NCI-H69 (cell line): ENCODE measurements around the gene CSTPP1.
A peak's percentile ranks its signal among the peaks of the same experiment; 100 is the strongest.

Experiments
- DNase-seq: peaks from one replicate; lab custom pipeline; 2025; lab: John Stamatoyannopoulos, UW

CSTPP1 gene, protein sequence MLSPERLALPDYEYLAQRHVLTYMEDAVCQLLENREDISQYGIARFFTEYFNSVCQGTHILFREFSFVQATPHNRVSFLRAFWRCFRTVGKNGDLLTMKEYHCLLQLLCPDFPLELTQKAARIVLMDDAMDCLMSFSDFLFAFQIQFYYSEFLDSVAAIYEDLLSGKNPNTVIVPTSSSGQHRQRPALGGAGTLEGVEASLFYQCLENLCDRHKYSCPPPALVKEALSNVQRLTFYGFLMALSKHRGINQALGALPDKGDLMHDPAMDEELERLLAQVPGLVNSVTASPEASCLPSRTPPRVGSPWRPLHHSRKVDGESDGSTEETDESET

DNA sequence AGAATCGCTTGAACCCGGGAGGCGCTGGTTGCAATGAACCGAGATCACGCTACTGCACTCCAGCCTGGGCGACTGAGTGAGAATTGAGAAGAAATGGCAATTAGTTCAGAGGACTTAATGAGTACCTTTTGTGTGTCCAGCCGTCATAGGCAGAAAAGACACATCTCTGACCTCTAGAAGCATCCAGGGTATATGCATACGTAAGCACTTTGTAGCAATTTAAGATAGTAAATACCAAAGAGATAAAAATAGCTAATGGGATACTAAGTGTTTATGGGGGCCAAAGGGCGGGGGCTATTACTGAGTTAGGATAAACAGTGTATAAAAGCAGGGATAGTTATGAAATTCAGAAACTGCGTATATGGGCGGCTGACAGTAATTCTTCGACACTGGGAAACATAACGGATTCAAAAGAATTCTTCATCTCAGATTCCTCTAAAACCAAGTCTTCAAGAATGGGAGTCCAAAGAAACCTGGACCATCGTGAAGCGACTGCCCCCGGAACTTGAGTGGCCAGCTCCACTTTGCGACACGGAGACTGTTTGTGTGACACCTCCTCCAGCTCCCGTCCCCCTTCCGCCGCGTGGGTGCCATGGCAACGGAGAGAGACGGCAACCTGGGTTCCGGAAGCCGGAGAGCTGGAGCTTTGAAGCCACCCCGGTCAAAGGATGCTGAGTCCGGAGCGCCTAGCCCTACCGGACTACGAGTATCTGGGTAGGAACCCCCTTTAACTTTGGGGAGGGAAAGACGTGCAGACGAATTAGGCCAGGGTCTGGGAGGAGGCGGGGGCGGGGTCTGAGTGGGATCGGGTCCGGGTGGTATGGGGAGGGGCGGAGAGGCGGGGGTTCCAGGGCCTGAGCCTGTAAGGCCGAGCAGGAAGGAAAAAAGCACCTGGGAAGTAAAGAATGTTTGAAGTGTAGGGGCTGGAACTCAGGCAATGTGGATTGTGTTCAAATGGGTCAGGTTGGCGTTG is at the start of gene CSTPP1:
Gene CSTPP1, plus strand, starts transcription at position 624 of the 973 bp plus-strand sequence. Its CDS starts 45 bp downstream, at position 669.
- peak; percentile 98 for DNase-seq

DNA sequence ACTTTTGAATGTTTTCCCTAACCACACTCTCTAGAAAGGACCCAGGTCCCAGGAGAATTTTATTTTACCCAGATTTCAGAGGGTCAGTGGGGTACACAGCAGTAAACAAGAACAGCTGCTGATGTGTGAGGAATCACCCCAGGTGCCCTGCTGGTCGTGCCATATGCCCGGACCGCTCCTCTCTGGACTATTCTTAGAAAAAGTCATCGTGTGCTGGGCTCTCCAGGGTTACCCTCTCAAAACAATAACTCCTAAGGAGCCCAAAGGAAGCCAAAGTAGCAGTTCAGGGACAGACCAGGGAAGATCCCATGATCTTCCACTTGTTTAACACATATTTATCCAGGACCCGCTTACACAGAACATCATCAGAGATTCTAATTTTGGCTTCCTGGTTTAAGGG is 47.9 kb upstream of the CSTPP1 start:
- peak; percentile 44 for DNase-seq

DNA sequence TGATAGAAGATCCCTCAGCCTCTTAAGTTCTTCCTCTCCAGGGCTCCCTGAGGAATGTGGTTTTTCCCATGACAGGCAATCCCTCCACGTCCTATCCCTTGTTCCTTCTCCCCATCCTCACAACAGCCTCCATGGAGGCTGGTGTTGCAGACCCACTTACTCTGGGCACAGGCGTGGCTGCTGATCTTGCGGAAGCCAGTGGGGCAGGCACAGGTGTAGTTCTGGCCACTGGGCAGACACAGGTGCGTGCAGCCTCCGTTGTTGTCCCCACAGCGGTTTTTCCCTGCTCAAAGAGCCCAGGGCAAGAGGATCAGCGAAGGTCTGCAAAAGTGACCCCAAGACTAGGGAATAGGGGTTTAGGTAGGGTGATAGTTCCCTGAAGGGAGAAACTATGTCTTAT is 47.3 kb upstream of the CSTPP1 start:
- DNase-seq, result no peak

GRCh38 chr11:46889689-46890475 is 46.7 kb upstream of the CSTPP1 start:
- DNase-seq, result peak; percentile 84

DNA sequence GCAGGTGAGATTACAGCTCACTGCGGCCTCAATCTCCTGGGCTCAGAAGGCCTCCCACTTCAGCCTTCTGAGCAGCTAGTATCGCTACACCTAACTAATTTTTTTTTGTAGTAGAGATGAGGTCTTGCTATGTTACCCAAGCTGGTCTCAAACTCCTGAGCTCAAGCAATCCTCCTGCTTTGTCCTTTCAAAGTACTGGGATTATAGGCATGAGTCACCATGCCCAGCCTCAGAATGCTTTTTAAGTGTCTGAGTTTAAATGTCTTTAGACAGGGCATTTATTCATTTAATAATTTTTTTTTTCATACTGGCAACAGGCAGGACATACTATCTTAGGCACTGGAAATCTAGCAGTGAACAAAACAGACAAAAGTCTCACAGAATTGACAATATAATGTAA is 45.9 kb upstream of the CSTPP1 start:
- no peak for DNase-seq

DNA sequence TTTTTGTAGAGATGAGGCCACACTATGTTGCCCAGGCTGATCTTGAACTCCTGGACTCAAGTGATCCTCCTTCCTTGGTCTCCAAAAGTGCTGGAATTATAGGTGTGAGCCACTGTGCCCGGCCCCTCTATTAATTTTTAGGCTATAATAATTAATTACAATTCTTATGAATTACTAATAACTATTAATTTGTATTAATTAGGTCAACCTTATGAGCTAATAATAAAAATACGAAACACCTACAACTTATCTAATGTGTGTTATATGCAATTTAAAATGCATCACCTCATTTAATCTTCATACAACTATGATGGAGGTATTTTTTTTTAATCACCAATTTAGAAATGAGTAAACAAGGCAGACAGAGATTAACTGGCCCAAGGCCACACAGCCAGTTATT is 44.5 kb upstream of the CSTPP1 start:
- DNase-seq, result no peak

- DNase-seq, result no peak
These were observed 43.7 kb upstream of the CSTPP1 start for GRCh38 chr11:46892838-46893237.

GRCh38 chr11:46894506-46894905 is 42.1 kb upstream of the CSTPP1 start:
- DNase-seq, result no peak

GRCh38 chr11:46894961-46895360 is 41.6 kb upstream of the CSTPP1 start:
- DNase-seq, result no peak

- peak; percentile 92 for DNase-seq
These were observed 40.7 kb upstream of the CSTPP1 start for GRCh38 chr11:46895821-46896220.

DNA sequence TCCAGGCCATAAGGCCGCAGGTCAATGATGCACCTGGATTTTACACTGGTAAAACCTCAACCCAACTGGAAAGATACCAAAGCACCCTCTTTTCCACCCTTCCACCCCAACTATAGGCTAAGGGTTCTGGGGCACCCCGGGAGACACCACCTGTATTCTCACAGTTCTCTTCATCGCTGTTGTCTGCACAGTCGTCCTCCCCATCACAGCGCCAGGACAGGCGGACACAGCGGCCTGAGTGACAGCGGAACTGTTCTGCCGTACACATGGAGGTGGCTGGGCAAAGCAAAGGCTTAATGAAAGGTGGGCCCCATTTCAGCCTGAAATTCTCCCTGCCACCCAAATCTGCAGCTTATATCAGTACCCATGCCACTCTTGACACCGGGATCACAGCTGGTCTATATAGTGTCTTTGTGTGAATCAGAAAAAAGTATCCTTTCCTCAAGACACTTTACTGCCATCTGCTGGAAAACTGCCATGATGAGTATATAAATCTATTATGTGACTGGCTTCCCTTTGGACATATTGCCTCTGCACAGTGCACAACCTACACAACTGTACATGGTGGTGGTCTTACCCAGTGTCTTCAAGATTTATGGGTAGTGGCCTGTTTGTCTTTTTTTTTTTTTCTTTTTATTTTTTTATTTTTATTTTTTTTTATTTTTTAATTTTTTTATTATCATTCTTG is 39.7 kb upstream of the CSTPP1 start:
- peak; percentile 92 for DNase-seq

DNA sequence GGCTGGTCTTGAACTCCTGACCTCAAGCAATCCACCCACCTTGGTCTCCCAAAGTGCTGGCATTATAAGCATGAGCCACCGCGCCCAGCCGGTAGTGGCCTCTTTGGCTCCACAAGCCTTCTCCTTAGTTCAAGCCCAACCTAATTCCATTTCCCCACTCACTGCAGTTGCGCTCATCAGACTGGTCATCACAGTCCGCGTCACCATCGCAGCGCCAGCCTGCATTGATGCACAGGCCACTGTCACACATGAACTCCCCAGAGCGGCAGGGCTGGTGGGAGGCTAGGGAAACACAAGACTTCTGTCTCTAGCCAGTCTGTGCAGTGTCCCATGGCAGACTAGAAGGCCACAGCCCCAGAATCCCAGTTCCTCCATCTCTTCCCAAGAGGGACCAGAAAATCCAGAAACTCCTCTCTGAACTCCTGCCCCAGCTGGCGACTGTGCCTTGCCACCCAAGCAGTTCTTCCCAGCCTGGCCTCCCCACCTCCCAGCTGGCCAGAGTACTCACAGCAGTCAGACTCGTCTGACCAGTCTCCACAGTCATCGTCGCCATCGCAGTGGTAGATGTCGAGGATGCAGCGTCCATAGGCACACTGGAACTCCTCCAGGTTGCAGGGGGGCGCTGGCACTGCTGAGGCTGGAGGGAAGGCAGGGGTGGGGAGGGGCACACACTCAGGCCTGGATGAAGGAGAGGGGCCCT is 38.0 kb upstream of the CSTPP1 start:
- DNase-seq, result no peak

DNA sequence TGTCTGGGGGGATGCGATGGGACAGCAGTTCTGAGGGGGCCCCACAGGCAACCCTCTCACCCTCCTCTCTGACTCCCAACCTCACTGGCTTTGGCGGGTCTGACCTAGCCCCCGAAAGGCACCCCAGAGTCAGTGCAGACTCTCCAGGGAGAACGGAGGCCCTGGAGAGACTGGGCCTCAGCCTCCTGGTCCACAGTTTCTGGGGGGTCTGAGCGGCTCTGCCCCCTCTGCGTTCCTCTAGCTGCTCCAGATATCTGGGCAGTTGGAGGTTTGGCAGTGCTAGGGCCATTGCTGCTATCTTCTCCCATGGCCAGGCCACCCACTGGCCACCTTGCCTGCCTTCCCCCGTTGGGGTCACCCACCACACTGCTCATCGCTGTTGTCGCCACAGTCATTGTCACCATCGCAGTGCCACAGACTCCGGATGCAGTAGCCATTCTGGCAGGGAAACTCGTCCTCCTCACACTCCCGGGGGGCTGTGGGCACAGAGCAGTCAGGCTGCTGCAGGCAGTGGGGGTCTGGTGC is 37.0 kb upstream of the CSTPP1 start:
- DNase-seq, result no peak

DNA sequence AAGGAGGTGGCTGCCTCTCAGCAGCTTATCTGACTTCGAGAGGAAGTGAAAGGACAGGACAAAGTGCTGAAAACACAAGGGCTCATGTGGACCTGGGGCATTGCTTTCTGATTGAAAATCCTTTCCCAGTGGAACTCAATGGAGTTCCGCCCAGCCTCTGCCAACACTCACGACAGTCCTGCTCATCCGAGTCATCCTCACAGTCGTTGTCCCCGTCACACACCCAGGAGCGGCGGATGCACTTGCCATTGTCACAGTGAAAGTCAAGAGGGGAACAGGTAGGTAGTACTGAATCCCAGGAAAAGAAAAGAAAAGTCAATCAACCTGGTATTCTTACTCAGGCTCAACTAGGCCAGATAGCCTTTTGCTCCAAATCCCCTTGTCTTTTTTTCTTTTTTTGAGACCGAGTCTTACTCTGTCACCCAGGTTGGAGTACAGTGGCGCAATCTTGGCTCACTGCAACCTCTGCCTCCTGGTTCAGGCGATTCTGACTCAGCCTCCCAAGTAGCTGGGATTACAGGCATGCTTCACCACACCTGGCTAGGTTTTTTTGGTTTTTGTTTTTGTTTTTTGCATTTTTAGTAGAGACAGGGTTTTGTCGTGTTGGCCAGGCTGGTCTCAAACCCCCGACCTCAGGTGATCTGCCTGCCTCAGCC is 36.3 kb upstream of the CSTPP1 start:
- no peak for DNase-seq

DNA sequence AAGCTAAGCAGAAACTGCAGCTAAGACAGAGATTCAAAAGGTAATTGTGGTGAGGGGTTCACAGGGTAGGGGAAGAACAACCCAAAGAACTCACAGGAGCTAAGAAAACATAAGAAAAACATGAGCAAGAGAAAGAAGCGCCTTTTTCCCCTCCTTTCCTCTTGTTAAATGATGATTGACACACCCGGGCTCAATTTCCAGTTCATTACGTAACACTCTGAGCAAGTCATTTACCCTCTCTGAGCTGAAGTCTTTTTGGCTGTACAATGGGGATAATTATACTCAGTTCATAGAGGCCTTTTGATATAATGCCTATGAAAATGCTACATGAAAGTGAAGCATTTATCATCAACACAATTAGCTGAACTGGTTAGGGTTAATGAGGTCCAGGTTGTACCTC is 35.4 kb upstream of the CSTPP1 start:
- DNase-seq, result peak; percentile 24

GRCh38 chr11:46902694-46903093 is 33.9 kb upstream of the CSTPP1 start:
- DNase-seq, result no peak

DNA sequence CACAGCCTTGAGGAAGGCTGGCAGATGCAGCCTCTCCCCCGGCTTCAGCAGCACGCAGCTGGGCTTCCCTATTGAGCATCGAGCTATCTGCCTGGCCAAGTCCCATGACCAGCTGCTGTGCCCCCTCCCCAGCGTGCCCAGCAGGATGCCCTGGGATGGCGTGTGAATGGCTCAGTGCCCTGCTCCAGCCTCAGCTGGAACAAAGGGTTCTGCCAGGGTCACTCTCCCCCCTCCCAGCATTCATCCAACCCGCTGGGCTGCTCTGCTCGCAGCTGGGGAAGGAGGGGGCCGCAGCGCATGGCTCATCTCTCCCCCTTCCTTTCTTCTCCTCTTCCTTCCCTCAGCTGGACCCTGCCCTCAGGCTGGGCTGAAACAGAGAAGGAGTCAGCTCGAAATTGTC is 32.7 kb upstream of the CSTPP1 start:
- peak; percentile 97 for DNase-seq

- no peak for DNase-seq
These were observed 30.8 kb upstream of the CSTPP1 start for GRCh38 chr11:46905806-46906205.

DNA sequence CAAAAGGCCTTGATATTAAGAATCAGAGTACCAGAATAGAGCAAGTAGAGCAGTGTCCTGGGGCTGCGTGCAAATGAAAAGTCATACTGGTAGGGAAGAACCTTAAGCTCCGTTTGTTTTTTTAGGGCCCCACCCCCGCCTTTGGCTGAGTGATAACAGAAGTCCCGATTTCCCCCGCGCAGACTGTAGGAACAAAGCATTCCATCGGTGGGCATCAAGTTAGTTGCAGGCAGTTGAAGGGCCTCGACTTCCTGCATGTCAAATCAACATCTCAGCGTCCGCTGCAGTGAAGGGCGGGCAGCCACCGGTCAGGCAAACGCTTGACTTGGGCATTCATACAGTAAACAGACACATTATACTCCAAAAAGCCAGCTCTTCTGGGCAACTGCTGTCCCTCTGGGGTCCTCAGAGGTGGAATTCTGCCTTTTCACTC is 29.9 kb upstream of the CSTPP1 start:
- no peak for DNase-seq

DNA sequence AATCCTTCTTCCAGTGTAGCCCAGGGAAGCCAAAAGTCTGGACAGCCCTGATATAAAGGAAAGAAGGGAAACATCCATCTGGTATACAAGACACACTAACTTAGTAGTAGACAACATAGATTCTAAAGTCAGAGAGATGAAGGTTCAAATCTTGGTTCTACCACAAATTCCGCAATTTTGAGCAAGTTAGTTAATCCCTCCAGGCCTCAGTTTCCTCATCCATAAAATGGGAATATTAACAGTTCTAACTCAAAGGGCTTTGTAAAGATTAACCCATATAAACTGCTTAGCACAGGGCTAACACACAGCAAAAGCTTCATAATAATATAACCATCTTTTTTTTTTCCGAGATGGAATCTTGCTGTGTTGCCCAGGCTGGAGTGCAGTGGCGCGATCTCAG is 29.0 kb upstream of the CSTPP1 start:
- DNase-seq, result no peak
